Ramos (cell line): Measurements from ENCODE around the gene FOXA1.

Experiments
- in situ Hi-C: fragments of 300-500 bp; cut with MboI; formaldehyde crosslinking; loops from one replicate; pipeline ENCODE4 v1.14.3; 2022; ENCODE audit warnings: low sequenced_read_pairs; ENCODE audit not compliant: unreplicated experiment

The FOXA1 gene

DNA sequence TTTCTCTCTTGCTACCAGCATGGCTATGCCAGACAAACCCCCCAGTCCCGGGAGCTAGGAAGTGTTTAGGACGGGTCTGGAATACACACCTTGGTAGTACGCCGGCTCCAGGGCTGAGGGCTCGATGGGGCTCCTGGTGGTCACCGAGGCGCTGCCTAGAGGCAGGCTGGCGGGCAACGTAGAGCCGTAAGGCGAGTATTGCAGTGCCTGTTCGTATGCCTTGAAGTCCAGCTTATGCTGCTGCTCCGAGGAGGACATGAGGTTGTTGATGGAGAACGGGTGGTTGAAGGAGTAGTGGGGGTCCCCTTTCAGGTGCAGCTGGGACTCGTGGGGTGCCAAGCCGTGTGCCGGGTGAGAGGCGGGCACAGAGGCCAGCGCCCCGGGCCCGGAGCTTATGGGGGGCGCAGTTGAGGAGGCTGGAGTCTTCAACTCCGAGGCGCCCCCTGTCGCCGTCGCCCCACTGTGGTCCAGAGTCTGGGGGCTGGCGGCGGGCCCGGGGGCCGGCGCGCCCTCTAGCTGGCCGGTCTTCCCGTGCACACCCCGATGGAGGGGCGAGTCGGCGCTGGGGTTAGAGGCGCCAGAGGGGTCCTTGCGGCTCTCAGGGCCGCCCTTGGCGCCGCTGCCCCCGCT, 3.6 kb downstream of the FOXA1 start:
- in situ Hi-C loops: no loop called here

DNA sequence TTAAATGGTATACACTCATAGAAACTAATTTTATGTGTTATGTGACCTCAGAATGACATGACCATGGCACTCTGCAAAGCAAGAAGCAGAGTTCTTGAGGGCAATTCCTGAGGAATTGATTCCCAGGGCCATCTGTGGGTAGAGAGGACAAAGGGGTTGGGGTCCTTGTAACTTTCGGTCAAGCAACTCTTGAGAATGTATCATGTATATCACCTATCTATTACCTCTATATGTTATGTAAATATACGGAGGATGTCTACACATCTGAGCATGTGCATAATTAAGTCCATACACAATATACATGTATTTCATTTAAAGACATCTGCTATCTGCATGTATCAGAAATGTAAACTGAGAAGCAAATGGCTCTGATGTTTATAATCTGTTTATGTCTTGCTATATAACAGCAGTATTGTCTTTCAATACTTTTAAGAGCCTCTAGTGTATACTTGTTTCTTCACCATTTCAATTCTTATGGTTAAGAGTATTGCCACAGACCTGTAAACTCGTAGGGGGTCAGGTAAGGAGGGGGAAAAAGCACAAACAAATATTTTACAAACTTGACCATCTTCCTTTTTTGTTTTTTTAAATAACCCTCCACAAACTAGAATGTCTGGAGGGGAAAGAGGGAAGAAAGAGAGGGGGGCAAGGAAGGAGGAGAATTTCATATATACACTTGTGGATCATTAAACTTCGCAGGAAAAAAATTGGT, 4.5 kb downstream of the FOXA1 start:
- in situ Hi-C loops: no loop called here

DNA sequence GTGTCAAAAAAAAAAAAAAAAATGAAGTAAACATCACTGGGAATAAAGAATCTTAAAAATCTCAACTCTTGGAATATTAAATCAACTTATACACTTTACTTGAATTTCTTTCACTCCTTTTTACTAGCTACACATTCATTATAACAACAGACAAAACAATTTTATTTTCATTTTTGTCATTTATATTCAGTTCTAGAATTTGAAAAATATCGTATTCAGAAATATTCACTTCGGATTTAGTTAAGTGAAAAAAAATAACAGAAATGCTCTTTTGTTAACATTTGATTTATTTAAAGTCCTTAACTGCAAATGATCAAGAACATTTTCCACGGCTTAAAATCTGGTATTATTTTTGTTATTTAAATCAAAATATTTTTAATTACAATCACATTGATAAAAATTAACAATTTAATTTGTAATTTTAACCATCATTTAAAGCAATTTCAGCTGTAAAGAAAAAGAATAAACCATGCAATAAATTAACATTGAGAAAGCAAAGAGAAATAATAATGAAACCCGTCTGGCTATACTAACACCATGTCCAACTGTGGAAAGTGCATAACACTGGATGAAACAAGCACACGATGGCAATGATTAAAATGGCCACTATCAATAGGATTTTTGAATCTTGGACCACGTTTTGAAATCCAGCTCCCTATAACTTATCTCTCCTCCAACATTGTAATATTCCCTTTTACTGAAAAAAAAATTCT, 5.2 kb downstream of the FOXA1 start:
- in situ Hi-C loops: loop anchor here (10.0 kb wide), 1 partner anchor 355 kb away; no protein-coding TSS in a partner anchor

GRCh38 chr14:37588956-37589714, 5.9 kb downstream of the FOXA1 start:
- in situ Hi-C loops: loop anchor here (10.0 kb wide), 1 partner anchor 354 kb away; no protein-coding TSS in a partner anchor

GRCh38 chr14:37588667-37588955, 6.4 kb downstream of the FOXA1 start:
- in situ Hi-C loops: loop anchor here (10.0 kb wide), 1 partner anchor 354 kb away; no protein-coding TSS in a partner anchor

DNA sequence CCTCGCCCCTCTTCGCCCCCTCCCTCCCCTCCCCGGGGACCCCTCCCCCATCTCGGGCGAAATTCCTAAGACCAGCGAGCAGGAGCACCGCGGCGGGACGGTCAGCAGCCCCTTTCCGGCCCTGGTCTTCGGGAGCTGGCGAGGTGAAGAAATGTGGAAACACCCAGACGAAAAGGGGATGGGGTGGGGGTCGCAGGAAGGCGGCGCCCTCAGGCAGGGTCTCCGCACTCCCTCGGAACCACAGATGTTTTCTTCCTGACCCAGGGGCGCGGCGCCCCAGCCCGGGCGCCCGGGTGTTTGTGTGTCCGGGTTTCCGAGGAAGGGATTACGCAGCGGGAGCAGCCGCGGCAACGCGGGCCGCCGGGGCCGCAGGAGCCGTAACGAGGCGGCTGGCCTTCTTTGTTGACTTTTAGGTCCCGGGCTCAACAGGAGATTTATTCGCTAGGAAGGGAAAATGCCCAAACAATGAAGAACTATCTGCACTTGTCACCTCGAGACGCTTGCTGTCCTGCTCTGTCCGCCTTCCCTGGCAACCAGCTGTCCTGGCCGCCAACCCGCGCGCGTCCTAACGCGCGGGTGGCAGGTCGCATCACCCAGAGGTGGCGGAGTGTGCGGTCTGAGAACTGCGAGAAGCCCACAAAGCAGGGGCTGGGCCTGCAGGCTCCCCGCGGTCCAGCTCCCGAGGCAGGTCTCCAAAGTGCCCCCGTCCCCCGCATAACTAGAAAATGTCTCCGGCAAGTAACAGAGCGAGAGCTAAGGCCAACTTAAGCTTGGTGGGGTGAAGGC, 7.0 kb downstream of the FOXA1 start:
- in situ Hi-C loops: loop anchor here (10.0 kb wide), 1 partner anchor 353 kb away; no protein-coding TSS in a partner anchor

DNA sequence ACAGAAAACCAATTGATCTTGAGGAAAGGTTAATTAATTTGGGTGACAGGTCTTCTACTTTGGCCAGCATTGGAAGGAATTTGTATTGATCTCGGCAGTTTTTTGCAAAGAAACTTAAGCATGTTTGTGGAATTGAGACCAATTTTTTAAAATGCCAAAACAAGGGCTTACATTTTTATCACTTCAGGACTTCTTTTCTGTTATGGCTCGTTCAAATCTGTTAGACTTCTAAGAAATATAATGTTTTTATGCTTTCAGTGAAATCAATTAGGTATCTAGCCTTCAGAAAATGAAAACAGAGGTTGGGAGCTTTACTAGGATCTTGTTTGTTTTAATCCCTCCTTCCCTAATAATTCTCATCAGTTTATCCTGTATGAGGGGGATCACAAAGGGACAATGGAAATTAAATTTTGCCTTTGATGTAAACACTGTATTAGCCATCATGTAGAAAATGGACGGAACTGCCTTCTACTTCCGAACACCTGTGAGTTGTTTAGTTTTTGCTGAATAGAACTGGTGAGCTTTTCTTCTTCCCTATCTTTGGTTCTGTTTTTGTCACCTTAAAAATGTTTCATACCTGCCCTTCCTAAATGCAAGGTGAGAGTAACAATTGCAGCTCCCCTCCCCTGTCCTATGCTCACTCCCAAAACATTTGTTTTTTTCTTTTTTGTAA, 7.8 kb downstream of the FOXA1 start:
- in situ Hi-C loops: loop anchor here (10.0 kb wide), 1 partner anchor 352 kb away; no protein-coding TSS in a partner anchor

DNA sequence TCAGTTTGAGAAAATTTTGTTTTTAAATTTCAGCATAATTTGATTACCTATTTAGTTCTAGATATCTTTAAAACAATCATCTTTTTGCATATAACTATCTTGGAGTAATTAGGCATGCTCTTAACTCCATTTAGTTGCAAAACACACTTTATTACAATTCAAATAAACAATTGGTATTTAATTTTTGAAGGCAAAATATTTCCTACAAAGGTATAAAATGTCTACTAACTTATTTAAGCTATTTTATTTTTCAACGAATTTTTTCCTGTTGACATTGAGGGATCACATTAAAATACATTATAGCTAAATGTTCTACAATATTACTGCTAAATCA, 8.3 kb downstream of the FOXA1 start:
- in situ Hi-C loops: loop anchor here (10.0 kb wide), 1 partner anchor 352 kb away; no protein-coding TSS in a partner anchor

DNA sequence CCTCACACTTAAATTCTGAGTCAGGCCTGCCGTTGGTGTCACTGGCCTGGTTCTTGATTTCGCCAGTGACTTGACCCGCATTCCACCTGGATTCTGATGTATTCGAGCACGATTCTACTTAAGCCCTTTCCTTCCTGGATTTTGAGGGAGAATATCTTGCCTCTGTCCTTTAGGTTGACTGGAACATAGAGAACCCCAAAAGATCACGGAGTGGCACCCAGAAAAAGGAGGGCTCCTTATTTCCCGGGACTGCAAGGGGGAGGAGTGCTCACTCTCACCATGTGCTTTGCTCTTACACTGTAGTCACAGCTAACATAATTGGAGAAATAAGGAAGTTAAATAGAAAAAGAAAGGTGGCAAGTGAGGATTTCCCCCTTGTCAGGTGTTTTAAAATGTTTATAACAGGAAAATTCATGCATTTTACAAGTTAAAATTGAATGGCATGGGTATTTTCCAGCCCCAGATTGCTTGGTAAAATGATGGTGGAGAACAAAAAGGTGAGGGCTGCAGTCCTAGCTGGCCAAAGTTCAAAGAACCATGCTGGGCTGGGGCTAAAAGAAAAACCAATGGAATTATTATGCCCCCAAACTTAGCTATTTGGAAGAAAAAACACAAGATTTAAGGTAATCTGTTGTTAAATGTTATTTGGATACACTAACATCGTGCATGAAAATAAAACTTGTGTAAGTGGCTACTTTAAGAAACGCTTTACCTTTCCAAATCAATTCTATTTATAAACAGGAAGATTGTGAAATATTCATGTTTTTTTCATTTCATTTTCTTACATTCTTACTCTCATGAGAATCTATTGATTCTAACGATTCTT, 8.9 kb downstream of the FOXA1 start:
- in situ Hi-C loops: loop anchor here (10.0 kb wide), 1 partner anchor 351 kb away; no protein-coding TSS in a partner anchor

DNA sequence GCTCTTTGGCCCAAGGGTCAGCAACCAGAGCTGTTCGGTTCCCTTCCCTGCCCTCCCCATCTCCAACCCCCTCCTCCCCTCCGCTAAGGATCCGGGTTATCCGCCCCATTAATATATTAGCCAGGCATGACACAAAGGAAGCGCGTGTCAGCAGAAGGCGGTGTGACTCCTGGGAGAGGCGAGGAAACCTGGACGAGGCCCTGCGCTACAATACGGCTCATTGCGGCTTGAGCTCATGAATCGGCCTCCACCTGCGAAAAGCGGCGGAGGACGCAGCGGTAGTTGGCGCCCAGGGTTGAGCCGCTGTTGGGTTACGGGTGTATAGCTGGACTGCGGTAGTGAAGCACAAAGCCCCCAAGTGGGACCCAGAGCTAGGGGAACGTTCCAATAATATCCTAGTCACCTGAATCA, 9.9 kb downstream of the FOXA1 start:
- in situ Hi-C loops: loop anchor here (10.0 kb wide), 1 partner anchor 350 kb away; no protein-coding TSS in a partner anchor

GRCh38 chr14:37584211-37585100, 10.6 kb downstream of the FOXA1 start:
- in situ Hi-C loops: loop anchor here (10.0 kb wide), 1 partner anchor 350 kb away; no protein-coding TSS in a partner anchor

- in situ Hi-C loops: loop anchor here (10.0 kb wide), 1 partner anchor 349 kb away; no protein-coding TSS in a partner anchor
Measured at GRCh38 chr14:37583358-37584210, 11.5 kb downstream of the FOXA1 start.

GRCh38 chr14:37580146-37580545, 14.9 kb downstream of the FOXA1 start:
- in situ Hi-C loops: loop anchor here (10.0 kb wide), 1 partner anchor 345 kb away; no protein-coding TSS in a partner anchor

DNA sequence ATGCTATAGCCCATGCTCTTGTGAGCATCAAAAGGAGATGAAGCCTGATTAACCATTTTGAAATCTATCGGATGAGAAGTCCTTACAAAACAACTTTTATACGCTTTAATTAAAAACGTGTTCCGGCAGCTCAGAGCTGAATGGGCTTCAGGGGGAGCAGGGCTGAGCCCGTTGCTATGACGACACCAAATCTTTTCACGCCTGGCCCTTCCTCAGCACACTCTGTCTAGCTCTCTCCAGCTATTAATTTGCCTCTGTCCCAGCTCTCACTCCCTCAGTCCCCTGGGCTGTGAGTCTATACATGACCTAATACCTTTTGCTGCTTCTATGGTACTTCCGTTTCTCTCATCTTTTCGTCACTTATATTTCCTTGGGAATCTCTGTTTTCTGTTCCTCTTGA, 15.8 kb downstream of the FOXA1 start:
- in situ Hi-C loops: no loop called here

- in situ Hi-C loops: no loop called here
Measured at GRCh38 chr14:37573356-37573755, 21.7 kb downstream of the FOXA1 start.

- in situ Hi-C loops: no loop called here
Measured at GRCh38 chr14:37571391-37571790, 23.7 kb downstream of the FOXA1 start.
